Measurements from ENCODE around the gene HAX1.

DNA sequence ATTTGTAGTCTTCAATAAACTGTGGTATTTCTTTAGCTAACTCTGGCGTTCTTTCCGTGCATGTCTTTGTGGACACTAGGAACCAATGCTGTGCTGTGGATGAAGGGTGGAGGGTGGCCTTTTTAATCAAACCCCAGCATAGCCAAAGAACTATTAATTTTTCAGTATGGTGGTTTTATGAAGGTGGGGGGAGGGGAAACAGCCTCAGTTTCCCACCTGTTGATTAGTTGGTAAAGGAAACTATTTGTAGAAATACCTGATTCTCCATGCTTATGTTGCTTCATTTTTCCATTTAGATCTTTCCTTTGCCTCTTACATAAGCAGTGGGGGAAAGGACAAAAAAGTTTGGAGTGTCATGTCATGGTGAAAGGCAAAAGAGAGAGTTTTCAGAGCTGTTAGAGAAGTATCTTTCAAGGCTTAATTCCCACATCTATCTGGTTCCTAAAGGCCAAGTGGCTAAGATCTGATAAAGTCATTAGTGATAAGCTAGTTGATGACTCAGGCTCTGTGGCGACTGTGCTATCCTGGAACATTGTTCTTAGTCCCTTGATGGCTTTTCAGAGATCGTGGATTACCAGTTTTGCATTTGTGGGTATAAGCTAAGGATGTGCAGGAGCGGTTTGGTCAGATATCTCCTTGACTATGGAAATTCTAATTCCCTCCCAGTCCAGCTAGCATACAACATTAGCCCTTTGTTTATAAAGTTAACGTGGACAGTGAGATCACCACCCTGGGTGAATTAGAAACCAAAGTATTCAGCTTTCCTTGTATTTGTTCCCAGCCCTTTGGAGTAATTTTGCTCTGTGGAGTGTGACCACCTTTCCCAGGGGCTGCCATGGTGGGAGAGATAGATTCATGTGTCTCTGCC is 8.7 kb upstream of the HAX1 start:
- TF ChIP-seq POLR2A (IDR thresholded peaks at IDR 0.05; ENCODE audit: extremely low read depth, insufficient read length) = no peak
- TF ChIP-seq, protein P1, sequence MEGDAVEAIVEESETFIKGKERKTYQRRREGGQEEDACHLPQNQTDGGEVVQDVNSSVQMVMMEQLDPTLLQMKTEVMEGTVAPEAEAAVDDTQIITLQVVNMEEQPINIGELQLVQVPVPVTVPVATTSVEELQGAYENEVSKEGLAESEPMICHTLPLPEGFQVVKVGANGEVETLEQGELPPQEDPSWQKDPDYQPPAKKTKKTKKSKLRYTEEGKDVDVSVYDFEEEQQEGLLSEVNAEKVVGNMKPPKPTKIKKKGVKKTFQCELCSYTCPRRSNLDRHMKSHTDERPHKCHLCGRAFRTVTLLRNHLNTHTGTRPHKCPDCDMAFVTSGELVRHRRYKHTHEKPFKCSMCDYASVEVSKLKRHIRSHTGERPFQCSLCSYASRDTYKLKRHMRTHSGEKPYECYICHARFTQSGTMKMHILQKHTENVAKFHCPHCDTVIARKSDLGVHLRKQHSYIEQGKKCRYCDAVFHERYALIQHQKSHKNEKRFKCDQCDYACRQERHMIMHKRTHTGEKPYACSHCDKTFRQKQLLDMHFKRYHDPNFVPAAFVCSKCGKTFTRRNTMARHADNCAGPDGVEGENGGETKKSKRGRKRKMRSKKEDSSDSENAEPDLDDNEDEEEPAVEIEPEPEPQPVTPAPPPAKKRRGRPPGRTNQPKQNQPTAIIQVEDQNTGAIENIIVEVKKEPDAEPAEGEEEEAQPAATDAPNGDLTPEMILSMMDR (IDR thresholded peaks at IDR 0.05; ENCODE audit: low read depth, low read length) = no peak

Data from NB4 (cell line).